Measurements from ENCODE around the gene GGT6. TPM values are rescaled to one million over a fixed set of nuclear protein-coding genes. Genes with fewer than 3 reads are reported as not detected.
A peak's percentile ranks its signal among the peaks of the same experiment; 100 is the strongest.

Gene GGT6
- total RNA-seq, 1 donor, result not detected

- Histone ChIP-seq H3K4me1 (ENCODE audit: insufficient read depth, low read length) (no peaks in the 10 kb centered on the region), H3K79me2 (ENCODE audit: insufficient read depth, low read length) (no peaks in the 10 kb centered on the region), H3K9me3 (ENCODE audit: low read depth, low read length) (no peaks in the 10 kb centered on the region), H3K4me3 (ENCODE audit: insufficient read depth, low read length) (no peak overlapping the region), H3K27me3 (ENCODE audit: insufficient read depth, low read length) (peaks cover 15% of the 10 kb centered on the region), H3K27ac (ENCODE audit: low read depth, low read length) (no peak overlapping the region), H3K4me2 (ENCODE audit: insufficient read depth, low read length) (no peak overlapping the region), H4K20me1 (ENCODE audit: insufficient read depth, low read length) (no peaks in the 10 kb centered on the region), H3K36me3 (ENCODE audit: insufficient read depth, low read length) (no peaks in the 10 kb centered on the region), H2AFZ (ENCODE audit: low read length) (no peak overlapping the region)
- TF ChIP-seq CTCF (IDR thresholded peaks at IDR 0.05; ENCODE audit: extremely low read depth, low read depth, low read length), result no peak
- DNase-seq (ENCODE audit: insufficient read length, low spot score, missing footprints), result peak; percentile 90
These were observed 34.7 kb upstream of the GGT6 start for GRCh38 chr17:4594931-4595684.

GRCh38 chr17:4594406-4594805 is 34.0 kb upstream of the GGT6 start:
- Histone ChIP-seq H3K27ac (ENCODE audit: low read depth, low read length) (no peak overlapping the region), H3K4me1 (ENCODE audit: insufficient read depth, low read length) (no peaks in the 10 kb centered on the region), H3K4me2 (ENCODE audit: insufficient read depth, low read length) (no peak overlapping the region), H3K36me3 (ENCODE audit: insufficient read depth, low read length) (no peaks in the 10 kb centered on the region), H3K4me3 (ENCODE audit: insufficient read depth, low read length) (no peak overlapping the region), H3K9me3 (ENCODE audit: low read depth, low read length) (no peaks in the 10 kb centered on the region), H4K20me1 (ENCODE audit: insufficient read depth, low read length) (no peaks in the 10 kb centered on the region), H2AFZ (ENCODE audit: low read length) (no peak overlapping the region), H3K27me3 (ENCODE audit: insufficient read depth, low read length) (peaks cover 9% of the 10 kb centered on the region), H3K79me2 (ENCODE audit: insufficient read depth, low read length) (no peaks in the 10 kb centered on the region)
- peak; percentile 52 for DNase-seq (ENCODE audit: insufficient read length, low spot score, missing footprints)
- TF ChIP-seq CTCF (IDR thresholded peaks at IDR 0.05; ENCODE audit: extremely low read depth, low read depth, low read length), result no peak

GRCh38 chr17:4593021-4593421 is 32.6 kb upstream of the GGT6 start:
- no peaks in the 10 kb centered on the region for H3K79me2 ChIP-seq (ENCODE audit: insufficient read depth, low read length)
- no peaks in the 10 kb centered on the region for H3K9me3 ChIP-seq (ENCODE audit: low read depth, low read length)
- TF ChIP-seq CTCF (IDR thresholded peaks at IDR 0.05; ENCODE audit: extremely low read depth, low read depth, low read length), result no peak
- H2AFZ ChIP-seq (ENCODE audit: low read length), result no peak overlapping the region
- H3K4me3 ChIP-seq (ENCODE audit: insufficient read depth, low read length), result no peak overlapping the region
- H3K4me2 ChIP-seq (ENCODE audit: insufficient read depth, low read length), result no peak overlapping the region
- H3K27ac ChIP-seq (ENCODE audit: low read depth, low read length), result no peak overlapping the region
- H3K27me3 ChIP-seq (ENCODE audit: insufficient read depth, low read length), result peaks cover 6% of the 10 kb centered on the region
- no peaks in the 10 kb centered on the region for H4K20me1 ChIP-seq (ENCODE audit: insufficient read depth, low read length)
- no peaks in the 10 kb centered on the region for H3K4me1 ChIP-seq (ENCODE audit: insufficient read depth, low read length)
- no peaks in the 10 kb centered on the region for H3K36me3 ChIP-seq (ENCODE audit: insufficient read depth, low read length)
- peak; percentile 85 for DNase-seq (ENCODE audit: insufficient read length, low spot score, missing footprints)

GRCh38 chr17:4592240-4593005 is 32.0 kb upstream of the GGT6 start:
- no peak for TF ChIP-seq CTCF (IDR thresholded peaks at IDR 0.05; ENCODE audit: extremely low read depth, low read depth, low read length)
- no peak overlapping the region for H3K4me2 ChIP-seq (ENCODE audit: insufficient read depth, low read length)
- no peak overlapping the region for H3K27ac ChIP-seq (ENCODE audit: low read depth, low read length)
- H3K9me3 ChIP-seq (ENCODE audit: low read depth, low read length), result no peaks in the 10 kb centered on the region
- H4K20me1 ChIP-seq (ENCODE audit: insufficient read depth, low read length), result no peaks in the 10 kb centered on the region
- H3K4me1 ChIP-seq (ENCODE audit: insufficient read depth, low read length), result no peaks in the 10 kb centered on the region
- peak; percentile 86 for DNase-seq (ENCODE audit: insufficient read length, low spot score, missing footprints)
- no peak overlapping the region for H2AFZ ChIP-seq (ENCODE audit: low read length)
- no peaks in the 10 kb centered on the region for H3K36me3 ChIP-seq (ENCODE audit: insufficient read depth, low read length)
- H3K79me2 ChIP-seq (ENCODE audit: insufficient read depth, low read length), result no peaks in the 10 kb centered on the region
- no peak overlapping the region for H3K4me3 ChIP-seq (ENCODE audit: insufficient read depth, low read length)
- H3K27me3 ChIP-seq (ENCODE audit: insufficient read depth, low read length), result peaks cover 6% of the 10 kb centered on the region

Data from osteoblast (primary cell).